Measurements from ENCODE around the gene SEMA5A.

The SEMA5A gene

GRCh38 chr5:9468060-9468388 is 77.9 kb downstream of the SEMA5A start:
- no peak for DNase-seq

- no peak for DNase-seq
These were observed 78.4 kb downstream of the SEMA5A start for GRCh38 chr5:9467199-9468059.

- DNase-seq, result no peak
These were observed 79.2 kb downstream of the SEMA5A start for GRCh38 chr5:9466697-9467096.

DNA sequence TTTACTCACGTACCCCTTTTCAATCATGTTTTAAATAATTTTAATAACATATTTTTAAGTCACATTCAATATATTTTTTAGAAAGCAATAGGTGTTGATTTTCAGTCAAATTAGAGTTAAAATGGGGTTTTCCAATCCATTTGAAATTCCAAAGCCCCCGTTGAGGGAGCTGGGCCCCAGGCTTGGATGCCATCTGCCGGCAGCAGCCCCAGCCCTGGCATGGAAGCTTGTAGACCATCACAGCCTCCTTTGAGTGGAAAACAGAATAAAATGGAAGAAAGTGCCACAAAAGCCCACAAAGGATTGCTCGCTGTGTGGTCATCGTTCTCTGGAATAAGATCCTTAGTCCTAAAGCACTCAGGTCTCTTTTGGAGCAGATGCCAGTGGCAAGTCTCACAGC is 81.4 kb downstream of the SEMA5A start:
- no peak for DNase-seq

DNA sequence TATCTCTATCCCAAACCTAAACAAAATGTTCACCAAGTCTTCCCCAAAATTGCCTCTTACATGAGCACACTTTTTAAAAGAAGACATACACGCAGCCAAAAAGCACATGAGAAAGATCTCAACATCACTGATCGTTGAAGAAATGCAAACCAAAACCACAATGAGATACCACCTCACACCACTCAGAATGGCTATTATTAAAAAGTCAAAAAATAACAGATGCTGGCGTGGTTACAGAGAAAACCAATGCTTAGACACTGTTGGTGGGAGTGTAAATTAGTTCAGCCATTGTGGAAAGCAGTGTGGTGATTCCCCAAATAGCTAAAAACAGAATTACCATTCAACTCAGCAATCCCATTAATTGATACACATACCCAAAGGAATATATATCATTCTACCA is 83.8 kb downstream of the SEMA5A start:
- DNase-seq, result no peak

DNA sequence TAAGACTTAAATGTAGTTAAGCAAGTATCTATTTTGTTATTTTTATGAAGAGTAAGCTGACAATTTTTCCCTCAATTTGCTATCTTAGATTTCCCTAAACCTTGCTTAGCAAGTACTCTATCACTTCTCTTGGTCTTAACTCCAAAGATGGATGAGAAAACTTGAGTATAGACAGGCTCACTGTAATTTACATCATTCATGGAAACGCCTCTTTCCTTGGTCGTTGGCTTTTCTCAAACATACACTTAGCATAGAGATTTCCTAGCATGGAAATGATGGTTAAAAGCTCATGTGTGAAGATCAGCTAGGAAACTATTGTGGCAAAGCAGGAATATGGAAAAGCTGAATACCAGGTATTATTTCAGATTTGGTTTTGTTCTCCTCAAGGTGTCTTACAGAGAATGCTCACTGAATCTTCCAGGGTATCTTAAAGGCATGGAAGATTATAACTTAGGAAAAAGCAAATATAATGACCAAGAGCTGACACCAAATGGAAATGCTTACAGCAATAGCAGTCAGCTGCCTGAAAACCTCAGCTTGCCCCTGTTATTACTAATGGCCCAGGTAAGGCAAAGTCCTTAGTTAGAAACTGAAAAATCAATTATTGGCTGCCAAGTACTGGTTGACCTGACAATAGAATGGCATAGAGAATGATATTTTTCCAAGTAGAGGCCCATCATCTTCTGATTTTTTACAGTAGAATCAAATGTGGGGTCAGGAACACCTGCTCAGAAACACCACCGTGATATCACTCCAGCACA is 84.8 kb downstream of the SEMA5A start:
- DNase-seq, result no peak

DNA sequence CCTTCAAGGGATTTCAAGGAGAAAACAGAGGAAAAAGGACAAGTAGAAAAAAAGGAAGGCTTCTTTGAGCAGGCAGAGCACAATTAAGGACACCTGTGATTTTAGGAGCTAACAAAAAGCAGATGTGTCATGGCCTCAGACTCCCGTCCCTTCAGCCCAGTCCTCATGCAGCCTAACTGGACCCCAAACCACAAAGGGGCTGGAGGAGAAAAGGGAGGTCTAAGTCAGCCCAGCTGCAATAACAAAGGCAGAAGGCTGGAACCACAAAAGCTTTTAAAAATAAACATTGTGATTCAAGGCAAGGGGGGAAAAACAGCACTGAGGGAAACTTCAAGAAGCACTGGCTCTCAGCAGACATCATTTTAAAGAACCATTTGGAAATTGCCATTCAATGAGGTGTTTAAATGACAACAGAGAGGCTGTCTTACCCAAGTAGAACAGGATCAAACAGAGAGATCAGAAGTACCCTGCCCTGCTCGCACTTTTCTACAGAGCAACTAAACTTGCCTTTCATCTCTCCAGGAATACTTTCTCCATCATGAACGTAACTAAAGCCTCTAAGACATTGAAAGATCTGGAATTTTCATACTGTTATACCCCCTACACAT is 89.3 kb downstream of the SEMA5A start:
- no peak for DNase-seq

DNA sequence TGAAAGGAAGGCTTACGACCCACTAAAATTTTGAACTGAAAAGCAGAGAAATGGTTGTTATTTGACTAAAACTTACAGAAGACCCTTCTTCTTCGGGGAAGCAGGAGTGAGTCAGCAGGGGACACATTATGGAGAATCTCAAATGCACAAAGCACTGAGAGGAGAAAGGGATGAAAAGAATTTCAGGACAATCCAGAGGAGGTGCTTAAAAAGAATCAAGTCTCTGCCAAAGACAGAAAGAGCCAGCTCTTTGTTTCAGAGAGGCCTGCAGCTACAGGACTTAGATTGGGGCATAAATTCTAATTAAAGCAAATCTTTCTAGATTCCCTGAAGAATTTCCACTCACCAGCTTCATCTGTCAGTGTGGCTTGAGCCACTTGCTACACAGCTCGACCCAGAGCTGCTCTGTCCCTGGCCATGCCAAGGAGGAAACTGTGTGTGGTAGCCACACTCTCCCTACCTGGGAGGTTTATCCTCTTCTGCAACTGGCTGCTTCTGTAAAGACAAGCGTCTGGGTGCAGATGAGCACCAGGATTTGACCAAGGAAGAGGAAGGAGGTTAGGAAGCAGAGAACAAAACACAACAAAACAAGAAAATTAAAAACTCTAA is 89.9 kb downstream of the SEMA5A start:
- no peak for DNase-seq

DNA sequence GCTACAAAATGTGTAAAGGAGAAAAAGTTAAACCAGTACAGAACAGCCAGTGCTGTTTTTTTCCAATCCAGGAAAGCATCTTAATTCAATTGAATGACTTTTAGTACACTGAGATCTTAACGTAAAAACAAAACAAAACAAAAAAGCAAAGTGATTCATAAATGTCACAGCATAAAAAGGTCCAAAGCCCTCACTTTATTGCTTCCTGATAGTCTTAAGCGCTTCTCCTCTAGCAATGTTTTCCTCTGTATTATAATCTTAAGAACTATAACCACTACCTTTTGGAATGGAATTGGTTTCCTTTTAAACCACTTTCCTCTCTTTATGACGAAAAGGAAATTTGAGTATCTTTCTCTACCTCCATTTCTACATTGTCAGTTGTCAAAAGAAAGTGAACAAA is 91.4 kb downstream of the SEMA5A start:
- DNase-seq, result no peak

- DNase-seq, result no peak
These were observed 91.8 kb downstream of the SEMA5A start for GRCh38 chr5:9454012-9454481.

- no peak for DNase-seq
These were observed 92.3 kb downstream of the SEMA5A start for GRCh38 chr5:9453480-9454011.

DNA sequence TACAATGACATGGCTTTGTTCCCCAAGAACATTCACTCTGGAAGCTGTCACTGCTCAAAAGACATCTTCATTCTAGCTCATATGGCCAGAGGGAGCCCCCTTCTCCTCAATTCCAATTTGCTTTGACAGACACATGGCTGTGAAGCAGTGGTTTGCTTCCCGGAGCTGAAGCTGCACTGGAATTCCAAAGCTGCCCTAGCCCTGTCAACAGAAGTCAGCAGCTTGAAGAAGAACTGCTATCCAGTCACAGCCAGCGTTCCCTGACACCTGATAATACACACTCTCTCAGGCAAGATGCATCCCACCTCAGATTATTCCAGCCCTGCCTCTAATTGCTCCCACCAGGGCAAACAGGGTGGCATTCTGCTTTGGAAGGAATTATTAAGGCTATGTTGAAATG is 93.7 kb downstream of the SEMA5A start:
- DNase-seq, result no peak

DNA sequence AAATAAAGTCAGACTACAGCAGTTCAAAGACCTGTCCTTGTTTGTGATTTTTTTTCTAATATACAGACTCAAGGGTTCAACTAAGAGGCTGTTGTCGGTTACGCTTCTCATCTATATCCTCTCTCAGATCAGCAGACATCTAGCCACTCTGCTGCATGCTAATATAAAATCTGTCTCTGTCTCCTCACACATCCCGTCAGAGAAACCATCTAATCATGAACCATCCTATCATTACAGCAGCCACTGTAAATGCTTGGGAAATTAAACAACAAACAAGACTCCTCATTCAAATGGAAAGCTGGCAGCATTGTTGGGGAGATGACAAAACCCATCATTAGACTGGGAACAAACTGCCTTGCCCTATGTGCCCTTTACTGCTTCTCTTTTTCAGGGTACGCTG is 94.8 kb downstream of the SEMA5A start:
- DNase-seq, result no peak

DNA sequence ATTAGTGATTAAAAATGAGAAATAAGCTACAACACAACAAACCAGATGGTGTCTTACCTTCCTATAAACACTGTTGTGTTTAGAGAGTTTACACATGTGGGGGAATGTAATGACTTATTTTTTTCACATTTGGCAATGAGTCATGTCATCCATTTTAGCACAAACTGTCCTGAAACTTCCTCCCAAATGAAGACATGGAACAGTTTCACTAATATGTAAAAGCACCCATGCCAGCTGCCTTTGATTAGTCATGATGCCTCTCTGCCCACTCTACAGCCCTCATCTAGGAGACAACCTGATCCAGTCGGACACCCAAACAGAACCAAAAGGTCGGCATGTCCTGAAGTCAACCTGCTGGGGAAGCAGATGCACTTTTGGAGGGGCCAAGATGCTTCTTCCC is 98.2 kb downstream of the SEMA5A start:
- DNase-seq, result no peak

DNA sequence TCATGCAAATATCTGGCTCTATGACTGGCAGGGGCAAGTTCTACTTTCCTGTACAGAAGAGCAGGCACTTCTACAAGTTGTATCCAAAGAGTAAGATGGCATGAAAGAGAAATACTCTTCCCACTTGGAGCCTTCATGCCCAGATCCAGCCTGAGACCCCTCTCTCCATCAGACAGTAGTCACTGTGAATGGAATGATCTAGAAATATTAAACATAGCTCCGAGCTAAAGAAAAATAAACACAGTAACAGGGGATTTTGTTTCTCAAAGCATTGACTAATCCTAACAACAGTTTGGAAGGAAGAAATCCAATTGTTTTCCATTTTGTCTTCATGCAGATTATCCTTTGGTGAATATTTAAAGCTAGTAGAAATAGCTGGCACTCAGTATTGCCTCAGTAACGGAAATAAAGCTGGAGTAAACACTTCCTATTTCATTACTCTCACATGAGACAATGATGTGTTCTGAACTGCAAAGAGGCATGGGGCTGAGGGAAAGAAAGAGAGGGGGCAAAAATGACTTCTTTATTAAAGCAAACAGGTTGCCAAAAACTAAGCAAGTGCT is 100.0 kb downstream of the SEMA5A start:
- no peak for DNase-seq

GRCh38 chr5:9444346-9444745 is 101.5 kb downstream of the SEMA5A start:
- no peak for DNase-seq

GRCh38 chr5:9441610-9442009 is 104.3 kb downstream of the SEMA5A start:
- DNase-seq, result no peak

GRCh38 chr5:9440517-9440916 is 105.4 kb downstream of the SEMA5A start:
- no peak for DNase-seq

- DNase-seq, result no peak
These were observed 106.2 kb downstream of the SEMA5A start for GRCh38 chr5:9439531-9440292.

GRCh38 chr5:9438596-9439354 is 107.1 kb downstream of the SEMA5A start:
- DNase-seq, result no peak

- DNase-seq, result no peak
These were observed 108.1 kb downstream of the SEMA5A start for GRCh38 chr5:9437741-9438240.

All from NCI-H2081 treated with DMSO at 0.1 percent for 48 hours (cell line).